GM23338 (cell line): ENCODE data around the gene CTTNBP2.

Experiments
- CREB1 ChIP-seq: fragments of 250-450 bp; sonication (Bioruptor Pico); IDR thresholded peaks from 2 replicates; pipeline ENCODE4 v1.5.0; 2020; ENCODE audit warnings: low read depth, mild to moderate bottlenecking, moderate library complexity
- CTCF ChIP-seq, 2 experiments: fragments of 200-600 bp in 1 of 2; sonication (generic) in 1 of 2; conservative IDR thresholded peaks; 2 replicates each; pipeline versions ENCODE4 v1.5.1 to v1.6.1; 2016 to 2017; ENCODE audit warnings: antibody characterized with exemption in 2 of 2, low read depth in 2 of 2, mild to moderate bottlenecking in 2 of 2, moderate library complexity in 1 of 2
- ETS1 ChIP-seq: IDR thresholded peaks from 2 replicates; pipeline ENCODE4 v1.6.1; 2016; ENCODE audit warnings: antibody characterized with exemption
- EZH2 ChIP-seq: fragments of 200-600 bp; sonication (generic); IDR thresholded peaks from one replicate; pipeline ENCODE4 v1.8.0; 2017; ENCODE audit warnings: antibody characterized with exemption, mild to moderate bottlenecking, low read depth; ENCODE audit not compliant: unreplicated experiment
- EZH2phosphoT487 ChIP-seq: fragments of 200-600 bp; sonication (generic); IDR thresholded peaks from one replicate; pipeline ENCODE4 v1.8.1; 2018; ENCODE audit warnings: antibody characterized with exemption; ENCODE audit not compliant: unreplicated experiment
- JUNB ChIP-seq: IDR thresholded peaks from one replicate; pipeline ENCODE4 v1.6.1; 2016; ENCODE audit warnings: antibody characterized with exemption; ENCODE audit not compliant: unreplicated experiment
- NANOG ChIP-seq: IDR thresholded peaks from 2 replicates; pipeline ENCODE4 v1.6.1; 2016; ENCODE audit warnings: antibody characterized with exemption, borderline replicate concordance
- POLR2AphosphoS5 ChIP-seq: IDR thresholded peaks from 2 replicates; pipeline ENCODE4 v1.6.1; 2016; ENCODE audit warnings: antibody characterized with exemption, low read depth
- REST ChIP-seq: IDR thresholded peaks from one replicate; pipeline ENCODE4 v1.6.1; 2018; ENCODE audit warnings: antibody characterized with exemption; ENCODE audit not compliant: unreplicated experiment
- STAT1 ChIP-seq: IDR thresholded peaks from one replicate; pipeline ENCODE4 v1.6.1; 2016; ENCODE audit warnings: antibody characterized with exemption; ENCODE audit not compliant: unreplicated experiment
- ZNF114 ChIP-seq: fragments of 250-450 bp; sonication (Bioruptor Pico); IDR thresholded peaks from 2 replicates; pipeline ENCODE4 v1.5.0; 2020; ENCODE audit warnings: mild to moderate bottlenecking, moderate library complexity
- ZNF331 ChIP-seq: fragments of 250-450 bp; sonication (Bioruptor Pico); IDR thresholded peaks from 2 replicates; pipeline ENCODE4 v1.5.0; 2020; ENCODE audit warnings: low read depth, mild to moderate bottlenecking, moderate library complexity
- ZNF462 ChIP-seq: fragments of 250-450 bp; sonication (Bioruptor Pico); IDR thresholded peaks from 2 replicates; pipeline ENCODE4 v1.5.0; 2020; ENCODE audit warnings: mild to moderate bottlenecking, moderate library complexity

GRCh38 chr7:117682681-117683385 lies 190.4 kb downstream of the CTTNBP2 start:
- no peak for TF ChIP-seq CTCF (conservative IDR thresholded peaks at IDR 0.05; ENCODE audit: low read depth in 2 of 2)
- no peak for TF ChIP-seq EZH2phosphoT487
- TF ChIP-seq REST: no peak
- no peak for TF ChIP-seq EZH2
- no peak for TF ChIP-seq STAT1
- no peak for TF ChIP-seq JUNB
- TF ChIP-seq POLR2AphosphoS5: no peak
- no peak for TF ChIP-seq ZNF331
- no peak for TF ChIP-seq NANOG
- TF ChIP-seq ZNF114: no peak
- TF ChIP-seq CREB1: no peak
- no peak for TF ChIP-seq ZNF462 (CRISPR knock-in tag)
- TF ChIP-seq ETS1: no peak
